Measurements from ENCODE around the gene NIPA2. TPM values are rescaled to one million over a fixed set of nuclear protein-coding genes. Genes with fewer than 3 reads are reported as not detected.

The NIPA2 gene
- total RNA-seq, 4 donors from 2014 or later: 19.3 to 36.8 (median 32.0) TPM

DNA sequence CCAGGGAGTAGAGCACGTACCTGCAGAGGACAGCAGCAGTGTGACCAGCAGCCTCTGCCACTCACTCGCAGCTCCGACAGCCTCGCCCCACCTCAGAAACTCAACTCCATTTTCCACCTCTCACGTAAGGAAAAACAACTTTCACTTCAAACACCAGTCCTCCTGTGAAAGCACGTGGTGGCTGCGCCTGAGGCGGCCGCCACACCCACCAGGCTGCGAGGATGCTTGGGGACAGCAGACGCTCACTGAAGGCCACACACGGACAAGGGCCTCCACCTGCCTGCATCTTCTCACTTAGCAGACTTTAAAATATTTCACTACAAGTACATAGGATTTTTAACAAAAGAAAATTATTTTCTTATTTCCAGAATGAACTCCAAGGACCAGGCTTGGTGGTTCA is 73.8 kb downstream of the NIPA2 start:
- no peak for DNase-seq (ENCODE audit: low spot score in 2 of 2)
- intact Hi-C loops (cut with DNase I; ENCODE audit: low total_unique reads): no loop called here
- H3K4me3 ChIP-seq (ENCODE audit: low read depth, poor library complexity, severe bottlenecking): no peak overlapping the region
- TF ChIP-seq POLR2A (IDR thresholded peaks at IDR 0.05): no peak
- TF ChIP-seq, protein P1, sequence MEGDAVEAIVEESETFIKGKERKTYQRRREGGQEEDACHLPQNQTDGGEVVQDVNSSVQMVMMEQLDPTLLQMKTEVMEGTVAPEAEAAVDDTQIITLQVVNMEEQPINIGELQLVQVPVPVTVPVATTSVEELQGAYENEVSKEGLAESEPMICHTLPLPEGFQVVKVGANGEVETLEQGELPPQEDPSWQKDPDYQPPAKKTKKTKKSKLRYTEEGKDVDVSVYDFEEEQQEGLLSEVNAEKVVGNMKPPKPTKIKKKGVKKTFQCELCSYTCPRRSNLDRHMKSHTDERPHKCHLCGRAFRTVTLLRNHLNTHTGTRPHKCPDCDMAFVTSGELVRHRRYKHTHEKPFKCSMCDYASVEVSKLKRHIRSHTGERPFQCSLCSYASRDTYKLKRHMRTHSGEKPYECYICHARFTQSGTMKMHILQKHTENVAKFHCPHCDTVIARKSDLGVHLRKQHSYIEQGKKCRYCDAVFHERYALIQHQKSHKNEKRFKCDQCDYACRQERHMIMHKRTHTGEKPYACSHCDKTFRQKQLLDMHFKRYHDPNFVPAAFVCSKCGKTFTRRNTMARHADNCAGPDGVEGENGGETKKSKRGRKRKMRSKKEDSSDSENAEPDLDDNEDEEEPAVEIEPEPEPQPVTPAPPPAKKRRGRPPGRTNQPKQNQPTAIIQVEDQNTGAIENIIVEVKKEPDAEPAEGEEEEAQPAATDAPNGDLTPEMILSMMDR (IDR thresholded peaks at IDR 0.05): no peak
- WGBS, 2 donors: 92 to 93% methylated on average over 12 of the region's 12 CpGs

DNA sequence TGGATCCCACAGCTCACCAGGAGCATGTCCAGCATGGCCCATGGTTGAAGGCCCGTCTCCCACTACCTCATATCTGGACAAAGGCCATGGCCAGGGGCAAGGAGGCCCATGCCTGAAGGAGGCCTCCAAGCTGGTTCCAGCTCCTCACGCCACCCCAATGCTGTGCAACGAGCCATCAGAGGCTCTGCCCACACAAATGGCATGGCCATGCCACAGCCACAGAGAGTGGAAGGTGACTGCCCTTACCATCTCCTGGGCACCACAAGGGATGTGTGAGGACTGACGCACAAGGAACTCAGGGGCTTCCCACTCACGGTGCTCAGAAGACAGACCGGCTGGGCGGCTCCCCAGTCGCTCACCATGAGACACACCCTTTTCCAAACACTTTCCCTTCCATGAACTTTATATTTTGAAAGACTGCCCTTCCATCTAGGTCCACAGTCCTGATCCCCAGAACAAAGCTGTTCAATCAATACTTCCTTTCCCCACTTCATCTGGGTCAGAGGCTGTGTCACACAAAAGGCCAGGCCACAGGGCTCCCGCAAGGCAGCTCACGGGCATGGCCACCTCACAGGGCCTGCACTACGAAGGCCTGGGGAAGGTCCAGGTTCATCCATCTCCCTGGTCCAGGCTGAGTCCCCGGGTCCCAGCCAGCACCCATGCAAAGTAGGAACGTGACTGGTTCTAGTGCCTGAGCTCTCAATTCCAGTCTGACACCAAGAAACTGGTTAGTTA is 75.3 kb downstream of the NIPA2 start:
- no peak for DNase-seq (ENCODE audit: low spot score in 2 of 2)

DNA sequence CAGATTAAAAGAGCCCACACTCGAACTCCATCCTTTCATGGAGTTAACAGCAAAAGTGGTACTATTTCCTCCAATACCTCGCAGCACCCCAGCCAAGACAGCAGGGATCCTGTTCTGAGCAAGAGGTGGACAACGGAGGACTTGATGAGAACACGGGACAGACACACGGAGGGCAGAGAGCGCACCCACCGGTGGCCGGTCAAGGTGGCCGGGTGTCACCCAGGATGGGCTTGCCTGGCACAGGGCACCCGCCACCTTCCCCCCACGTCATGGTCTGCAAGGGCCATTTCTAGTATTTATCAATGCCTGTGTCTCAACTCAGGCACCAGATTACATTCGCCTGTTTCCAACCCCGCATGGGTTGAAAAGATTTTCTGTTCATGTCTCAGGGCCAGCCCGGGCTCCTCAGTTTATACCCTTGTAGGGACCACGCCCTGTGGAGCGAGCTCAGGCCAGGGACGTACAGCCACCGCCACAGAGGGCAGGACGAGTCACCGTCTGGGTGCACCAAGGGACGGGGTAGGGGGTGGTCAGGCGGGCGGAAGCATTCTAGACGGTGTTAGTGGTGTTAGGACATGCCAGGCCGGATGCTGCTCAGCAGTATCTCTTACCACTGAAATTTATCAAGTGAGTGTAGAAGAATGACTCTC is 77.5 kb downstream of the NIPA2 start:
- no peak for TF ChIP-seq POLR2A (IDR thresholded peaks at IDR 0.05)
- TF ChIP-seq, protein P1 (IDR thresholded peaks at IDR 0.05): no peak
- H3K4me3 ChIP-seq (ENCODE audit: low read depth, poor library complexity, severe bottlenecking): no peak overlapping the region
- no peak for DNase-seq (ENCODE audit: low spot score in 2 of 2)
- intact Hi-C loops (cut with DNase I; ENCODE audit: low total_unique reads): no loop called here
- WGBS, 2 donors: 94 to 95% methylated on average over 25 of the region's 25 CpGs

More for the DNA sequence above, 75.3 kb downstream of the NIPA2 start:
- intact Hi-C loops (cut with DNase I; ENCODE audit: low total_unique reads): no loop called here
- no peak for TF ChIP-seq POLR2A (IDR thresholded peaks at IDR 0.05)
- TF ChIP-seq, protein P1 (IDR thresholded peaks at IDR 0.05): no peak
- no peak overlapping the region for H3K4me3 ChIP-seq (ENCODE audit: low read depth, poor library complexity, severe bottlenecking)
- 94 to 95% methylated on average over 12 to 13 of the region's 13 CpGs for WGBS, 2 donors

DNA sequence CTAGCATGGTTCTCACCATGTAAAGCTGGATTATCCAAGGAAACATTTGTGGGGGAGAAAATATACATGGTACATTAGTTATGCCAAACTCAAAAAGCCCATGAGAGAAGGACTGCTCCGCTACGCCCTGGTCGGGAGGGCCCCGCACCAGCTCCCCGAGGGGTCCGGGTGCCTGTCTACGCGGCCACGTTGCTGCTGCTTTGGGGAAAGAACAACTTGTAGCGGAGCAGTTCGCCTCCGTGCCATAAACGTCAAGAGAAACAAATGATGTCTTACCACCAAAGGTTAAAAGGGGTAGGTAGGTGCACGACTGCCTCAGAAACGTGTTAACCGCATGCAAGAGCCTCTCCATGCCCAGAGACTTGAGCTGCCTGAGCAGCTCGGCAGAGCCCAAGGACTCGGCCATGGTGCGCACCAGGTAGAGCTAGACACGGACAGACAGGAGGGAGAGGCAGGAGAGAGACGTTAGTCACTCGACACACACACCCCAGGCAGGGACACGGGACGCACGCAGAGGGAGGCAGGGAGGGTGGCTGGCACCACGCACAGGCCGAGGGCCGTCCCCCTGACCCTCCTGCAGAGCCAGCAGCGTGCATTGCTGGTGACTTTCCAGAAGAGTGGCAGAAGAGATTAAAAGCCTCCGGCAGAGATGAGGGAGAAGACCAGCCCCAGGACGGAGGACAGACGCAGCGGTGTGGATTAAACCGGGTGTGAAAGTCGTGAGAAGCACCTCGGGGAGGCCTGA is 78.3 kb downstream of the NIPA2 start:
- TF ChIP-seq, protein P1 (IDR thresholded peaks at IDR 0.05): no peak
- TF ChIP-seq POLR2A (IDR thresholded peaks at IDR 0.05): no peak
- DNase-seq (ENCODE audit: low spot score in 2 of 2): no peak
- no peak overlapping the region for H3K4me3 ChIP-seq (ENCODE audit: low read depth, poor library complexity, severe bottlenecking)
- 95% methylated on average over 36 of the region's 36 CpGs for WGBS, 2 donors
- intact Hi-C loops (cut with DNase I; ENCODE audit: low total_unique reads): no loop called here

DNA sequence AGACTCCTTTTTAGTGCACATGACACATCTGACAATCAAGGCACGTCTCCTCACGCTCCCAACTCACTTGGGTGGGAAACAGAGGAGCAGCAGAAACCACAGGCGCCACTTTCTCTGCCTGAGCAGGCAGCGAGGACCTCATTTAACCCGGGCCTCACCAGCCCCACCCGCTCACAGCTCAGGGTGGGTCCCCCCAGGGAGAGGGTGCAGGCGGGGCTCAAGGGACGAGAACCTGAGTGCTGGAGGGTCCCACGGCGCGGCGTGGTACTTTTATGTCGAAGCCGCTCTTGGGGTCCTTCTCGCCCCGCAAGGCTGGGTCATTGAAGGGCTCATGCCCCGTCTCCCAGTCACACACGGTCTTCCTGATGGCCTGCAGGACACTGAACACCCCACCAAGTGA is 79.1 kb downstream of the NIPA2 start:
- intact Hi-C loops (cut with DNase I; ENCODE audit: low total_unique reads): no loop called here
- WGBS, 2 donors: 91 to 94% methylated on average over 18 of the region's 18 CpGs
- DNase-seq (ENCODE audit: low spot score in 2 of 2): no peak
- no peak overlapping the region for H3K4me3 ChIP-seq (ENCODE audit: low read depth, poor library complexity, severe bottlenecking)
- no peak for TF ChIP-seq POLR2A (IDR thresholded peaks at IDR 0.05)
- TF ChIP-seq, protein P1 (IDR thresholded peaks at IDR 0.05): no peak

Other genes starting within 250 kb of the NIPA2 start
- gene NIPA1, start 52.0 kb upstream of the NIPA2 start, total RNA-seq: 10 to 100 TPM in 3 of 4 donors, 1 to 10 TPM in 1; 7.0 to 17.3 (median 13.1) TPM
- 100 to 1,000 TPM in 1 of 4 donors, 10 to 100 TPM in 3; 81.0 to 108 (median 94.6) TPM for gene CYFIP1, start 141.7 kb downstream of the NIPA2 start, total RNA-seq
- 10 to 100 TPM; 11.0 to 21.8 (median 13.6) TPM for gene TUBGCP5, start 200.9 kb downstream of the NIPA2 start, total RNA-seq

All from lower leg skin (tissue), 4 donors.